DMS 273 (cell line): ENCODE measurements around the gene SNAP47.

Experiments
- DNase-seq: peaks from one replicate; lab custom pipeline; 2025; ENCODE audit not compliant: unreplicated experiment; lab: John Stamatoyannopoulos, UW

The SNAP47 gene

GRCh38 chr1:227766653-227767277 lies 31.5 kb downstream of the SNAP47 start:
- DNase-seq: peak; percentile 53

GRCh38 chr1:227767401-227768124 lies 32.3 kb downstream of the SNAP47 start:
- DNase-seq: no peak

GRCh38 chr1:227768125-227768439 lies 32.8 kb downstream of the SNAP47 start:
- DNase-seq: no peak

DNA sequence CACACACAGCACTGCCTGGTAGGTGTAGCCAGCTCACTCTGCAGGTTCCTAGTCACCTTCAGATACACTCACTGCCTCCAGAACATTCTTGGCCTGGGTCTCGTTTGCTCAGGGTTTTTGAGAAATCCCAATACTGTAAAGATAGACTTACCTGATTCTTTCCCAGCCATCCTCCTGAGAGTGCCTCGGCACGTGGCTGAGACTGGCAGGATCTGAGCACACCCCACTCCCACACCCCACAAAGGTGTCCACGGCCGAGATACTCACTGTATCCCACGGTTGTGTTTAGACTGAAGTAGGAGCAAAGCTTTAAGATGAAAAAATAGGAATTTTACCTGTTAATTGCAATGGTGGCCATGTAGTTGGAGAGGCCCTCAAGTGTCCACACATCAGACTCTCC lies 33.4 kb downstream of the SNAP47 start:
- DNase-seq: no peak

GRCh38 chr1:227769047-227769935 lies 34.1 kb downstream of the SNAP47 start:
- DNase-seq: no peak

DNA sequence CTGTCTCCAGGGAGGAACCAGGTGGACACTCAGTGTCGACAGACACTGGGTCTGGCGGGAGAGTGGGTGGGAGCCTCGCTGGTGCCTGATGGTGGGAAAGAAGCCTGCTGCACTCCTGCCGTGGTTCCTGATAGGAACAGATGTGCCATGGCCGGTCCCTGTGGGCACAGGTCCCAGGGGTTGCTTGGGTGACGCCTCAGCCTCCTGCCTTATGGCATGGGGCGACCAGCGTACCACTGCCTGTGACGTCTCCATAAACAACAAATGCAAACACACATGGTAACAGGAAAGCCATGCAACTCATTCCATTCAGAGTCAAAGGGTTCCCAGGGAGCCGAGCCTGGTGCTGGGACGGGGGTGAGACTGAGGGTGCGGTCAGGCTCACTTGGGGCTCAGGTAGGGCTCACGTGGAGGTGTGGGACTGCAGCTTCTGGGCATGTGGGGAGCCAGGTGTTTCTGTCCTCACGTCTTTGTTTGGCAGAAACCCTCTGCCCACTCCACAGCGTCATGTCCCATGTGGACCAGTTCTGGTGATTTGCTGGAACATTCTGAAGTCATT lies 34.8 kb downstream of the SNAP47 start:
- peak; percentile 26 for DNase-seq

DNA sequence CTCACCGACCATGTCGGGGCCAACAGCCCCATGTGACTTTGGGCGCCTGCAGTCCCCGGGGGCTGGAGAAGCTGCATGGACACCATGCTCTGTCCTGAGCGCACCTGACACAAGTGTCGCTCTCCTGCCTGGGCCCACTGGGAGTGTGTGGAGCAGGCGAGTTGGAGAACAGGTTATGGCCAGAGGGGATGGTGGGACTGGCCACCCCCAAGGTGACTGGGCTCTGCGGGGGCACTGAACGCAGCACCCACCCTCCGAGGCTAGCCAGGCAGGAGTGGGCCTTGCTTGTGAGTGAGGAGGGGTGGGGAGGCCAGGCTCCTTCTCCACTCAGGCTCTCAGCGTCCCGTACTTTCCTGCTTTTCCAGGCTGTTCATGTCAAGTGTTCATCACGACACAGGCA lies 35.6 kb downstream of the SNAP47 start:
- DNase-seq: no peak

DNA sequence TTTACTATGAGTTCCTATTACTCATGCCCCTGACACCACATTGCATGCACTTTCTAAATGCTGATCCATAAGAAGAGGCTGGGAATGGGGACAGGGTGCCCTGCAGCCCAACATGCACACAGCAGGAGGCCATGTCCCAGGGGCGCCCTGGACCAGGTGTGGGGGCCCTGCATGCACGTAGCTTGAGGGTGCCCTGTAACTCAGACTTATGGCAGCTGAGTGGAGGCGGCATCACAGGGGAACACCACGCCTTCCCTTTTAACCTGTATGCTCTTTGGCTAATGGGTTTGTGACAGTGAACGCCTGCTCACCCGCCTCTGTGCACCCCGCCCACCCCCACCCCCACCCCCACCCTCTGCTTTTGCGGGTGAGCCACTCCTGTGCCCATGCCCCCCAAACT lies 36.1 kb downstream of the SNAP47 start:
- DNase-seq: no peak

- no peak for DNase-seq
Observed at GRCh38 chr1:227771771-227772170, 36.5 kb downstream of the SNAP47 start.

DNA sequence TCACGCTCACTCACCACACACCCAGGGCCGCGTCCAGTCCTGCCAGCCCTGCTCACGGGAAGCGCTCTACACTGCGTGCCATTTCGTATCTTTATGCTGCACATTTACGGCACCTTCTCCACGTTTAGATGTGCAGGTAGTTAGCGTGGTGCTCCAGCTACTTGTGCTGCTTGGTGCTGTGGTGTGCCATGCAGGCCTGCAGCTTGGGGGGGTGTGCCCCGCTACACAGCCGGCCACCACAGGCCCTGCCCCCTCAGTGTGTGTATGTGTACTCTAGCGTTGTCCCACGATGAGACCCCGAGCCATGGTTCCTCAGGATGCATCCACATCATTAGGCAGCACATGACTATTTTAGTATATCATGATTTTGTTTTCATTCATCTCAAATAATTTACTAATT lies 38.3 kb downstream of the SNAP47 start:
- no peak for DNase-seq

- DNase-seq: no peak
Observed at GRCh38 chr1:227774051-227774731, 39.0 kb downstream of the SNAP47 start.

DNA sequence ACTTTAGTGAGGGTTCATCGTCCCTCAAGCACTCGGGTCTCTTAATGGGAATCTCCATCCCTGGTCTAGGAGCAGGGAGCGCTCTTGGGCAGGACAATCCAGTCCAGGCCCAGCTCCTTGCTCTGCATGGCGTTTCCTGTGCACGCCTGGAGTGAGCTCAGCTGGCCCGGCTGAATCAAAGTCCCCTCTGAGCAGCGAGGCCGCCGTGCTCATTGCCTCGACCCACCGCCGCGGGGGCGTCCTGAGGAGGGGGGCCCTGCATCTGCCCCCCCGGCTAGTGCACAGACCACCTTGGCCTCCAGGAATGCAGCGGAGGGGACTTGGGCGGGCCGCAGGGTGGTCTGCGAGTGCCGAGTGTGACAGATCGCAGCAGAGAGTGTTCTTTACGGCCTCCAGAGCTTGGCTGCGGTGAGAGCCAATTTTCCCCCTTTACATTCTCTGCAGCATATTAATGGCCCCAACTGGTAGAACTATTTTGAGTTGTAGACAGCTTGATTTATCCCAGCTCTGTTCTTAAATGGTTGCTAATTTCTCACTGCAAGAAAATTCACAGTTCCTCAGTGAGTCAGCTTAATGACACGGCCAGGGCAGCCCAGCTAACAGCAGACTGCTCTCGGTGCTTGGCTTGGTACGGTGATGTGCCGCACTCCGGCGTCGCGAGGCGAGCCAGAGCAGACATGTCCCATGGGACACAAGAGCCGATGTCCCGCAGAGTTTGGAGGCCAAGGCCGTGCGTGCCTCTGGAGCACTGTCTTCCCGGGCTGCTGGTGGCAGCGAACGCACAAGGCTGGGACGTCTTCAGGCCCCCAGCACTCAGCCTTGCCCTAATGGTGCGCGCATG lies 39.8 kb downstream of the SNAP47 start:
- no peak for DNase-seq

- no peak for DNase-seq
Observed at GRCh38 chr1:227775841-227776240, 40.6 kb downstream of the SNAP47 start.

DNA sequence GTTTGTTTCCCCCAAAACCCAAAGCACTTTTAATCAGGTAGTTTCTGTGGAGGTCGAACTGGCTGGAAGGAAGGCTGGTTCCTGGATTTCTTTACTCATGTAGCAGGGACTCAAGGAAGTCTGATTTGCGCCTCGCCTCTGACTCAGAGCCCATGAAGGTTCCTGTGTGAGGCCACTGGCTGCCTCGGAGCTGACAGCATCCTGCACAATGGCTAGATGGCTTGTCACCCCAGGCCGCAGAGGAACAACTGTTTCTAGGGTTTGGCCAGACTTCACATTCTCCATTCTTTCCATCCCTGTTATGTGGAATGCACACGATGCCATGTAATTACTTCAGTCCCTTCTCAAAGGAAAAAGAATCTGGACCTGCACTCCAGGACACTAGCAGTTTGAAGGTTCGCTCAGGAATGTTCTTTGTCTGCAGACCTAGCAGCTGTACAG lies 41.1 kb downstream of the SNAP47 start:
- no peak for DNase-seq

GRCh38 chr1:227777156-227777555 lies 41.9 kb downstream of the SNAP47 start:
- no peak for DNase-seq

DNA sequence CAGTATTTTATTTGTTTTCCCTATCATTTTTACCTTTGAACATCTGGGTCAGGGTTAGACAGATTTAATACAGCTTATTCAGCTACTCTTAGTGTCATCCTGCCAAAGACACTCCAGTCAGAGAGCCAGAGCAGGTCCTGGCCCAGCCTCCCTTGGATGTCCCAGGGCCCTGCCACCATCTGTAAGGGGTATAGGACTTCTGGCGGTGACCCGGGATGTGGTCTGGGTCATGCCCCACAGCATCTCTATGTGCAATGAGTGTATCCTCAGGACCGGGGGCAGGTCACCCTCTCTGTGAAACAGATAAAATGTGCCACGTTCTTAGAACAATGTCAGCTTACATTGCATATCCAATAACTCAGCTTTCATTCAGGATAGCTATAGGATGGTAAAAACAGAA lies 42.4 kb downstream of the SNAP47 start:
- no peak for DNase-seq

GRCh38 chr1:227778401-227778947 lies 43.2 kb downstream of the SNAP47 start:
- no peak for DNase-seq

DNA sequence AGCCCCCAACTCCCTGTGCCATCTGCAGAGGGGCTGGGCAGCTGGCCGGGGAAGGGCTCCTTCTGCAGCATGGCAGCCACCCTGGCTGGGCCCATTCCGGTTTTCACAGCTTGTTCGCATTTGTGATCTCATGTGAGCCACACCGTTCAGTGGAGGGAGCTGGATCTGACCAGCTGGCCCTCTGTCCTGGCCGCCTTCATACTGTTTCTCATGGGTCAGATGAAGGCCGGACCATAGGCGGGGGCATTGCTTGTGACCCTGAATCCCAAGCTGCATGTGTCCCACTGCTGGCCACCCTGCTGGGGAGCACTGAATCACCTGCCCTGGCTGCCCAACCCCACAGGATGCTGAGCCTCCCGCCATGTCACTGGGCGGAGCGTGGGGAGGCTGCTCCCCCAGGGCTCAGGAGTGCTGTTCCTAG lies 43.8 kb downstream of the SNAP47 start:
- no peak for DNase-seq

- DNase-seq: no peak
Observed at GRCh38 chr1:227779685-227780084, 44.5 kb downstream of the SNAP47 start.
